ENCODE results near the gene BPIFB3.

BPIFB3 gene

DNA sequence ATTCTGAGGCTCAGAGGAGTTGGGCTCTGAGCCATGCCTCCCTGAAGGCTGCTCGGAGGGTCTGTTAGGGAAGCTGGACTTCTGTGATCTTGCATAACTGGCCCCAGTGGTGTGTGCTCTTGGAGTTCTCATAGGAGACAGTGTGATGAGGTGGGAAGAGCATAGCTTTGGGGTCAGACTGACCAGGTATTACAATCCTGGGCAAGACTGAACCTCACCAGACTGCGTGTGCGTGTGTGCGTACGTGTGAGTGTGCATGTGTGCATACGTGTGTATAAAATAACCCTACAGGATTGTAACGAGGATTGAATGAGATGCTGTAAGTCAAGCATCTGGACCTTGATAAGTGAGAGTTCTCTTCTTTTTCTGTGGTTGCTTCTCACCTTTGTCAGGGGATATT is 36.2 kb upstream of the BPIFB3 start:
- TF ChIP-seq, protein P1, sequence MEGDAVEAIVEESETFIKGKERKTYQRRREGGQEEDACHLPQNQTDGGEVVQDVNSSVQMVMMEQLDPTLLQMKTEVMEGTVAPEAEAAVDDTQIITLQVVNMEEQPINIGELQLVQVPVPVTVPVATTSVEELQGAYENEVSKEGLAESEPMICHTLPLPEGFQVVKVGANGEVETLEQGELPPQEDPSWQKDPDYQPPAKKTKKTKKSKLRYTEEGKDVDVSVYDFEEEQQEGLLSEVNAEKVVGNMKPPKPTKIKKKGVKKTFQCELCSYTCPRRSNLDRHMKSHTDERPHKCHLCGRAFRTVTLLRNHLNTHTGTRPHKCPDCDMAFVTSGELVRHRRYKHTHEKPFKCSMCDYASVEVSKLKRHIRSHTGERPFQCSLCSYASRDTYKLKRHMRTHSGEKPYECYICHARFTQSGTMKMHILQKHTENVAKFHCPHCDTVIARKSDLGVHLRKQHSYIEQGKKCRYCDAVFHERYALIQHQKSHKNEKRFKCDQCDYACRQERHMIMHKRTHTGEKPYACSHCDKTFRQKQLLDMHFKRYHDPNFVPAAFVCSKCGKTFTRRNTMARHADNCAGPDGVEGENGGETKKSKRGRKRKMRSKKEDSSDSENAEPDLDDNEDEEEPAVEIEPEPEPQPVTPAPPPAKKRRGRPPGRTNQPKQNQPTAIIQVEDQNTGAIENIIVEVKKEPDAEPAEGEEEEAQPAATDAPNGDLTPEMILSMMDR (IDR thresholded peaks at IDR 0.05; ENCODE audit: insufficient read depth, missing control alignments): no peak
- no peak for DNase-seq (ENCODE audit: insufficient read length, low spot score)
- FAIRE-seq: no peak

DNA sequence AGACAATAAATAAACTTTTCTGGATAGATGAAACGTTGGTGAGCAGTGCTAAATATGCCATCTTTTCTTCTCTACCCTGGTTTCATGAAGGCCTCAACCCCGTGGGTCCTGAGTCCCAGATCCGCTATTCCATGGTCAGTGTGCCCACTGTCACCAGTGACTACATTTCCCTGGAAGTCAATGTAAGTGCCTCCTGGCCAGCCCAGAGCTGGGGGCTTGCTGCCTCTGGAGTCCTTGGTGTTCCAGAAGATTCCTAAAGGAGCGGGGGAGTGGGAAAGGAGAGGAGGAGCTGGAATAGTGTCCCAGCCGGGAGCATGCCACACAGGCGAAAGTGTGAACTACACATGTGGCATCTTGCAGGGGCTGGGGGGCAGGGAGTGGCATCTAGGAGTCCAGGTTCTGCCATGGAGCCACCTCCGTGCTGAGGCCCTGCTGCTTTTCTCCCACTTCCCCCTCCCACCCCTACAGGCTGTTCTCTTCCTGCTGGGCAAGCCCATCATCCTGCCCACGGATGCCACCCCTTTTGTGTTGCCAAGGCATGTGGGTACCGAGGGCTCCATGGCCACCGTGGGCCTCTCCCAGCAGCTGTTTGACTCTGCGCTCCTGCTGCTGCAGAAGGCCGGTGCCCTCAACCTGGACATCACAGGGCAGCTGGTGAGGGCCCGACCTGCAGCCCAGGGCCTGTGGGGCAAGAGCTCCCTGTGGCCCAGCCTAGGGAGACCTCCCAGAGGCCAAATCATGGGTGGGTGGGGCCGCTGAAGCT is 35.4 kb upstream of the BPIFB3 start:
- FAIRE-seq: no peak

GRCh38 chr20:33019465-33020277 is 34.0 kb upstream of the BPIFB3 start:
- no peak for DNase-seq (ENCODE audit: insufficient read length, low spot score)
- FAIRE-seq: no peak
- TF ChIP-seq, protein P1 (IDR thresholded peaks at IDR 0.05; ENCODE audit: insufficient read depth, missing control alignments): no peak

More for the DNA sequence above, 35.4 kb upstream of the BPIFB3 start:
- TF ChIP-seq, protein P1 (IDR thresholded peaks at IDR 0.05; ENCODE audit: insufficient read depth, missing control alignments): no peak
- no peak for DNase-seq (ENCODE audit: insufficient read length, low spot score)

GRCh38 chr20:33020278-33021161 is 33.2 kb upstream of the BPIFB3 start:
- FAIRE-seq (no peak), DNase-seq (ENCODE audit: insufficient read length, low spot score) (no peak)
- TF ChIP-seq, protein P1 (IDR thresholded peaks at IDR 0.05; ENCODE audit: insufficient read depth, missing control alignments): no peak

DNA sequence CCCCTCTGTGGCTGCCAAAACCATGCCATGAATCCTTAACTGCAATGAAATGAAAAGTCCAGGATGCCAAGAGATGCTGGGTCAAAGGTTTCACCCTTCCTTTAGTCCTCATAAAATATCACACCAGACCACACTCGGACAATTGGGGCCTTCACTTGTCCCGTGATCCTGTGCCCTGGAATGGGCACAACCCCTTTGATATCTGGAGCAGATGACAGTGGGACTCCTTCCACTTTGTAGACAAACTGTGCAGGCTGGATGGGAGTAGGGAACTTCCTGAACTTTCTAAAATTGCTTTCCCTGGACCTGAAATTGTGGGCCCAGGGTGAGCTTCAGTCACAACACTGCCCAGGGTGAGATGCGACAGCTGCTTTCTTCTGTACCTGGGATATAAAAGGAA is 31.8 kb upstream of the BPIFB3 start:
- DNase-seq (ENCODE audit: insufficient read length, low spot score): no peak
- TF ChIP-seq, protein P1 (IDR thresholded peaks at IDR 0.05; ENCODE audit: insufficient read depth, missing control alignments): no peak
- no peak for FAIRE-seq

GRCh38 chr20:33022289-33022688 is 31.4 kb upstream of the BPIFB3 start:
- DNase-seq (ENCODE audit: insufficient read length, low spot score): no peak
- FAIRE-seq: no peak
- TF ChIP-seq, protein P1 (IDR thresholded peaks at IDR 0.05; ENCODE audit: insufficient read depth, missing control alignments): no peak
